GM12878 (cell line): ENCODE measurements around the gene ZSCAN22. TPM values are rescaled to one million over a fixed set of nuclear protein-coding genes. Genes with fewer than 3 reads are reported as not detected.

Experiments used
- ATAC-seq: fragments of 200-7000 bp; cut with Tn5 transposase; 3 replicates; pipeline ENCODE4 v1.9.1; 2020; ENCODE audit warnings: mild to moderate bottlenecking, moderate library complexity
- BruUV-seq: library from RNA; stranded (reverse); fragments of 400-500 nt; replicated peaks from 2 replicates; lab custom pipeline; 2021; lab: Mats Ljungman, UMichigan
- CTCF ChIA-PET: fragments of 300-600 bp; sonication (Branson Sonifier 250); formaldehyde crosslinking; extraction: SDS; loops from one replicate; lab custom pipeline; 2021; ENCODE audit warnings: inconsistent platforms; lab: Yijun Ruan, JAX
- POLR2A ChIA-PET: fragments of 350-600 bp; formaldehyde crosslinking; extraction: SDS; loops from one replicate; lab custom pipeline; 2021; ENCODE audit warnings: inconsistent platforms; lab: Charles Lee
- RAD21 ChIA-PET: fragments of 300-600 bp; sonication (Branson Sonifier 250); formaldehyde crosslinking; loops from one replicate; lab custom pipeline; 2023; ENCODE audit warnings: antibody characterized with exemption; ENCODE audit not compliant: unreplicated experiment; lab: Charles Lee
- SMC1A ChIA-PET: fragments of 300-600 bp; sonication (Branson Sonifier 250); formaldehyde crosslinking; loops from one replicate; lab custom pipeline; 2023; ENCODE audit not compliant: unreplicated experiment, uncharacterized antibody; lab: Charles Lee
- DNase-seq: peaks from one replicate; pipeline ENCODE4 v3.0.0-alpha.2; 2011; ENCODE audit warnings: low read depth, low spot score
- FAIRE-seq: peaks from 3 replicates; lab custom pipeline; 2011; peaks lifted over from hg19 to GRCh38; lab: Jason Lieb, UNC
- H2AFZ ChIP-seq: 2 replicates; pipeline ENCODE4 v1.6.0; 2011; ENCODE audit warnings: low read depth, low read length, control low read depth; ENCODE audit not compliant: control insufficient read depth
- H3K27ac ChIP-seq: 2 replicates; pipeline ENCODE4 v1.5.1; 2011; ENCODE audit warnings: control low read depth; ENCODE audit not compliant: control insufficient read depth, insufficient read depth
- H3K27me3 ChIP-seq, 2 experiments: replicated peaks in 1 of 2; 2 replicates each; pipeline versions ENCODE4 v1.6.0 to v1.6.1; 2011; ENCODE audit warnings: low read length in 1 of 2; ENCODE audit not compliant: control insufficient read depth in 2 of 2, insufficient read depth in 2 of 2
- H3K36me3 ChIP-seq, 2 experiments: 2 replicates each; pipeline ENCODE4 v1.5.1; 2011; ENCODE audit warnings: low read length in 1 of 2; ENCODE audit not compliant: control insufficient read depth in 2 of 2, insufficient read depth in 2 of 2
- H3K4me1 ChIP-seq: 2 replicates; pipeline ENCODE4 v1.6.1; 2011; ENCODE audit warnings: mild to moderate bottlenecking, low read length, moderate library complexity, mixed read lengths; ENCODE audit not compliant: control insufficient read depth, insufficient read depth
- H3K4me2 ChIP-seq: 2 replicates; pipeline ENCODE4 v1.6.0; 2011; ENCODE audit warnings: control low read depth; ENCODE audit not compliant: control insufficient read depth, insufficient read depth
- H3K4me3 ChIP-seq: fragments of 200-600 bp; sonication (generic); 2 replicates; pipeline ENCODE4 v1.5.1; 2016
- H3K79me2 ChIP-seq: 2 replicates; pipeline ENCODE4 v1.6.0; 2011; ENCODE audit warnings: low read length; ENCODE audit not compliant: control insufficient read depth, insufficient read depth
- H3K9ac ChIP-seq: 2 replicates; pipeline ENCODE4 v1.8.0; 2011; ENCODE audit warnings: low read length, control low read depth, mixed read lengths; ENCODE audit not compliant: control insufficient read depth, insufficient read depth
- H3K9me3 ChIP-seq: replicated peaks from 3 replicates; pipeline ENCODE4 v1.5.1; 2011; ENCODE audit warnings: mild to moderate bottlenecking, low read length; ENCODE audit not compliant: control insufficient read depth, insufficient read depth
- H4K20me1 ChIP-seq: 2 replicates; pipeline ENCODE4 v1.6.0; 2011; ENCODE audit not compliant: control insufficient read depth, insufficient read depth
- CBX3 ChIP-seq: fragments of 200-600 bp; sonication (generic); IDR thresholded peaks from 2 replicates; pipeline ENCODE4 v1.6.1; 2016; ENCODE audit warnings: low read depth, borderline replicate concordance
- JUNB ChIP-seq: IDR thresholded peaks from 2 replicates; pipeline ENCODE4 v1.6.1; 2016; ENCODE audit warnings: antibody characterized with exemption, mild to moderate bottlenecking
- JUND ChIP-seq: IDR thresholded peaks from 2 replicates; pipeline ENCODE4 v1.6.1; 2012; ENCODE audit warnings: low read depth, mild to moderate bottlenecking, low read length, improper control_type of control experiment, moderate library complexity
- KLF5 ChIP-seq: fragments of 450-650 bp; IDR thresholded peaks from 2 replicates; pipeline ENCODE4 v1.6.1; 2014; ENCODE audit warnings: mild to moderate bottlenecking; ENCODE audit not compliant: partially characterized antibody
- MEF2B ChIP-seq: fragments of 450-650 bp; IDR thresholded peaks from 2 replicates; pipeline ENCODE4 v1.6.1; 2018; ENCODE audit warnings: mild to moderate bottlenecking, moderate library complexity; ENCODE audit not compliant: partially characterized antibody, poor library complexity, severe bottlenecking
- POU2F2 ChIP-seq: IDR thresholded peaks from 3 replicates; pipeline ENCODE4 v1.6.1; 2011; ENCODE audit warnings: low read depth, mild to moderate bottlenecking, low read length, borderline replicate concordance
- RAD21 ChIP-seq: IDR thresholded peaks from 2 replicates; pipeline ENCODE4 v1.6.1; 2011; ENCODE audit warnings: mild to moderate bottlenecking, low read depth, low read length, moderate library complexity; ENCODE audit not compliant: insufficient read depth
- RCOR1 ChIP-seq: conservative IDR thresholded peaks from 2 replicates; pipeline ENCODE4 v1.6.1; 2012; ENCODE audit warnings: low read depth, low read length, improper control_type of control experiment
- SIX5 ChIP-seq: IDR thresholded peaks from 2 replicates; pipeline ENCODE4 v1.6.1; 2011; ENCODE audit warnings: mild to moderate bottlenecking, low read depth, low read length, moderate library complexity; ENCODE audit not compliant: severe bottlenecking
- SREBF1 ChIP-seq: IDR thresholded peaks from 2 replicates; pipeline ENCODE4 v1.6.1; 2012; ENCODE audit warnings: mild to moderate bottlenecking, low read length
- SUPT20H ChIP-seq: IDR thresholded peaks from 2 replicates; pipeline ENCODE4 v1.6.1; 2011; ENCODE audit warnings: low read depth, mild to moderate bottlenecking, low read length, moderate library complexity, borderline replicate concordance; ENCODE audit not compliant: control insufficient read depth
- TBL1XR1 ChIP-seq: IDR thresholded peaks from 2 replicates; pipeline ENCODE4 v1.6.1; 2012; ENCODE audit warnings: low read depth, low read length, improper control_type of control experiment
- TCF7 ChIP-seq: IDR thresholded peaks from 2 replicates; pipeline ENCODE4 v1.6.1; 2014; ENCODE audit warnings: antibody characterized with exemption, borderline replicate concordance
- WGBS: methylation state at CpG from one replicate; pipeline ENCODE4 v1.1.6; 2016; ENCODE audit warnings: low lambda C conversion rate; ENCODE audit not compliant: insufficient replicate concordance, insufficient coverage; ENCODE audit errors: missing lambda C conversion rate; 5-methylcytosine and 5-hydroxymethylcytosine counted together
- in situ Hi-C: fragments of 300-500 bp; cut with MboI; formaldehyde crosslinking; loops from 9 replicates; pipeline ENCODE4 v1.14.3; 2018; ENCODE audit warnings: mixed read lengths
- intact Hi-C: fragments of 100-400 bp; cut with micrococcal nuclease; formaldehyde crosslinking; loops from one replicate; pipeline ENCODE4 v1.14.2; 2022; ENCODE audit not compliant: unreplicated experiment
- polyA plus RNA-seq, 11 experiments: library from polyadenylated mRNA; depleted of rRNA in 4 of 11; unstranded in 6 of 11; stranded (reverse) in 5 of 11; fragments of >200 nt; fragmentation: Nextera tagmentation in 4 of 11; fragmentation: Illumina TruSeq in 1 of 11; extraction: Ambion mirVana in 4 of 11; extraction: Trizol in 1 of 11; gene quantifications; 1 replicate in 1 of 11; 2 replicates in 10 of 11; pipeline versions ENCODE4 v1.2.1 to v1.2.3, GENCODE V29; 2011 to 2016; ENCODE audit warnings: inconsistent platforms in 2 of 11, missing spikeins in 2 of 11, low read depth in 1 of 11
- total RNA-seq, 4 experiments: library from RNA; depleted of rRNA in 3 of 4; stranded (reverse); fragments of >200 nt in 3 of 4; fragmentation: Illumina TruSeq in 1 of 4; extraction: Trizol in 1 of 4; gene quantifications; 2 replicates each; pipeline versions ENCODE4 v1.2.1 to v1.2.3, GENCODE V29; 2013 to 2021
- TF ChIP-seq, protein P1 (sequence below): fragments of 450-650 bp; IDR thresholded peaks from 2 replicates; pipeline ENCODE4 v1.6.1; 2016; ENCODE audit warnings: mild to moderate bottlenecking
- TF ChIP-seq, protein P2 (sequence below): fragments of 450-650 bp; IDR thresholded peaks from 2 replicates; pipeline ENCODE4 v1.6.1; 2017; ENCODE audit warnings: mild to moderate bottlenecking, moderate library complexity
- TF ChIP-seq, protein P3 (sequence below): IDR thresholded peaks from 2 replicates; pipeline ENCODE4 v1.6.1; 2012; ENCODE audit warnings: low read depth, low read length, improper control_type of control experiment

ZSCAN22 gene
- total and polyA plus RNA-seq, 10 of the 15 experiments (the other 5 are each of a cell fraction or from before 2014, with no cell fraction given), result 0.49 to 3.9 (median 2.6) TPM

DNA sequence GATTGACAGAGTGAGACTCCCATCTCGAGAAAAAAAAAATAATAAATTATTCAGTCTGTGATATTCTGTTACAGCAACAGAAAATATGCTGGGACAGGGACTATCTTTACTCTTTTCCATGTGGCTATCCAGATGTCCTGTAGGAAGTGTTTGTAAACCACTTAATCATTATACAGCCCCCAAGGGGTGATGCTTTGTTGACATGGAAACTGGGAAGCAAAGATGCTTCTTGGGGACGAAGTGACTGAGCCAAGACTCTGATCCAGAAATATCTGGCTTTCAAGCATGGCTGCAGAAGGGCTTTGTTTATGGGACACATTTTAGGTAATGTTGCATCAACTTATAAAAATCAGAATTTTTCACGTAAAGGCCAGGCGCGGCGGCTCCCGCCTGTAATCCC is 42.6 kb upstream of the ZSCAN22 start (continued):
- TF ChIP-seq, protein P1, sequence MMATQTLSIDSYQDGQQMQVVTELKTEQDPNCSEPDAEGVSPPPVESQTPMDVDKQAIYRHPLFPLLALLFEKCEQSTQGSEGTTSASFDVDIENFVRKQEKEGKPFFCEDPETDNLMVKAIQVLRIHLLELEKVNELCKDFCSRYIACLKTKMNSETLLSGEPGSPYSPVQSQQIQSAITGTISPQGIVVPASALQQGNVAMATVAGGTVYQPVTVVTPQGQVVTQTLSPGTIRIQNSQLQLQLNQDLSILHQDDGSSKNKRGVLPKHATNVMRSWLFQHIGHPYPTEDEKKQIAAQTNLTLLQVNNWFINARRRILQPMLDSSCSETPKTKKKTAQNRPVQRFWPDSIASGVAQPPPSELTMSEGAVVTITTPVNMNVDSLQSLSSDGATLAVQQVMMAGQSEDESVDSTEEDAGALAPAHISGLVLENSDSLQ, result no peak
- no peak for TF ChIP-seq KLF5
- TF ChIP-seq MEF2B, result no peak

DNA sequence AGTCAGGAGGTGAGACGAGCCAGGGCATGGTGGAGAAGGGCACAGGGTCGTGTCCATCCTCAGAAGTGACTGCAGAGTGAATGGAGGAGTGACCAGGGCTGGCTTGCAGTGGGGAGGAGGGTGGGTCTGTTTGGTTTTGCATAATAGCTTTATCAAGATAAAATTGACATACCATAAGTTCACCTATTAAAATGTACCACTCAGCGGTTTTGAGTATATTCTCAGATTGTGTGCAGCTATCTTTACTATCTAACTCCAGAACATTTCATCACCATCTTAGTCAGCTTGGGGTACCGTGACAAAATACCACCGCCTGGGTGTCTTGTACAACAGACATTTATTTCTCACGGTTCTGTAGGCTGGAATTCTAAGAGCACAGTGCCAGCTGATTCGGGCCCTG is 34.9 kb upstream of the ZSCAN22 start:
- ATAC-seq (no peak), FAIRE-seq (no peak), DNase-seq (no peak)
- peaks cover 36% of the 10 kb centered on the region for H3K9me3 ChIP-seq
- no peaks in the 10 kb centered on the region for H3K79me2 ChIP-seq
- ChIA-PET CTCF (no interaction called here), RAD21 (no interaction called here), POLR2A (no interaction called here), SMC1A (interaction anchor here (0.8 kb wide), 1 partner anchor 12 kb away, joined by 3 read pairs; no protein-coding TSS in a partner anchor)
- no peaks in the 10 kb centered on the region for H3K27me3 ChIP-seq
- no peak overlapping the region for H3K4me3 ChIP-seq
- no peak overlapping the region for H3K4me2 ChIP-seq
- no peak overlapping the region for H3K27ac ChIP-seq
- no peak for TF ChIP-seq TCF7
- no peak for TF ChIP-seq RCOR1
- TF ChIP-seq, protein P2, sequence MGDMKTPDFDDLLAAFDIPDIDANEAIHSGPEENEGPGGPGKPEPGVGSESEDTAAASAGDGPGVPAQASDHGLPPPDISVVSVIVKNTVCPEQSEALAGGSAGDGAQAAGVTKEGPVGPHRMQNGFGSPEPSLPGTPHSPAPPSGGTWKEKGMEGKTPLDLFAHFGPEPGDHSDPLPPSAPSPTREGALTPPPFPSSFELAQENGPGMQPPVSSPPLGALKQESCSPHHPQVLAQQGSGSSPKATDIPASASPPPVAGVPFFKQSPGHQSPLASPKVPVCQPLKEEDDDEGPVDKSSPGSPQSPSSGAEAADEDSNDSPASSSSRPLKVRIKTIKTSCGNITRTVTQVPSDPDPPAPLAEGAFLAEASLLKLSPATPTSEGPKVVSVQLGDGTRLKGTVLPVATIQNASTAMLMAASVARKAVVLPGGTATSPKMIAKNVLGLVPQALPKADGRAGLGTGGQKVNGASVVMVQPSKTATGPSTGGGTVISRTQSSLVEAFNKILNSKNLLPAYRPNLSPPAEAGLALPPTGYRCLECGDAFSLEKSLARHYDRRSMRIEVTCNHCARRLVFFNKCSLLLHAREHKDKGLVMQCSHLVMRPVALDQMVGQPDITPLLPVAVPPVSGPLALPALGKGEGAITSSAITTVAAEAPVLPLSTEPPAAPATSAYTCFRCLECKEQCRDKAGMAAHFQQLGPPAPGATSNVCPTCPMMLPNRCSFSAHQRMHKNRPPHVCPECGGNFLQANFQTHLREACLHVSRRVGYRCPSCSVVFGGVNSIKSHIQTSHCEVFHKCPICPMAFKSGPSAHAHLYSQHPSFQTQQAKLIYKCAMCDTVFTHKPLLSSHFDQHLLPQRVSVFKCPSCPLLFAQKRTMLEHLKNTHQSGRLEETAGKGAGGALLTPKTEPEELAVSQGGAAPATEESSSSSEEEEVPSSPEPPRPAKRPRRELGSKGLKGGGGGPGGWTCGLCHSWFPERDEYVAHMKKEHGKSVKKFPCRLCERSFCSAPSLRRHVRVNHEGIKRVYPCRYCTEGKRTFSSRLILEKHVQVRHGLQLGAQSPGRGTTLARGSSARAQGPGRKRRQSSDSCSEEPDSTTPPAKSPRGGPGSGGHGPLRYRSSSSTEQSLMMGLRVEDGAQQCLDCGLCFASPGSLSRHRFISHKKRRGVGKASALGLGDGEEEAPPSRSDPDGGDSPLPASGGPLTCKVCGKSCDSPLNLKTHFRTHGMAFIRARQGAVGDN, result no peak
- TF ChIP-seq TBL1XR1, result no peak
- TF ChIP-seq JUND, result no peak
- TF ChIP-seq, protein P3, sequence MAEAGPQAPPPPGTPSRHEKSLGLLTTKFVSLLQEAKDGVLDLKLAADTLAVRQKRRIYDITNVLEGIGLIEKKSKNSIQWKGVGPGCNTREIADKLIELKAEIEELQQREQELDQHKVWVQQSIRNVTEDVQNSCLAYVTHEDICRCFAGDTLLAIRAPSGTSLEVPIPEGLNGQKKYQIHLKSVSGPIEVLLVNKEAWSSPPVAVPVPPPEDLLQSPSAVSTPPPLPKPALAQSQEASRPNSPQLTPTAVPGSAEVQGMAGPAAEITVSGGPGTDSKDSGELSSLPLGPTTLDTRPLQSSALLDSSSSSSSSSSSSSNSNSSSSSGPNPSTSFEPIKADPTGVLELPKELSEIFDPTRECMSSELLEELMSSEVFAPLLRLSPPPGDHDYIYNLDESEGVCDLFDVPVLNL, result no peak
- TF ChIP-seq SUPT20H, result no peak
- no peak for TF ChIP-seq POU2F2
- TF ChIP-seq JUNB, result no peak
- no peak for TF ChIP-seq RAD21
- TF ChIP-seq SIX5, result no peak
- no peak for TF ChIP-seq CBX3
- no peak for TF ChIP-seq SREBF1
- no peaks in the 10 kb centered on the region for H3K4me1 ChIP-seq
- over 99% methylated on average over 7 of the region's 7 CpGs for WGBS
- no TSS peak for BruUV-seq
- no peak overlapping the region for H3K9ac ChIP-seq
- H3K36me3 ChIP-seq, result peaks cover 26 to 28% of the 10 kb centered on the region in 2 experiments
- H2AFZ ChIP-seq, result no peak overlapping the region
- H4K20me1 ChIP-seq, result no peaks in the 10 kb centered on the region
- in situ Hi-C loops (no loop called here), intact Hi-C loops (no loop called here)
